Muscle layer of colon (tissue), 2 donors: Measurements from ENCODE around the gene PLEKHG2.

Source experiments
- H3K27ac ChIP-seq: one replicate; pipeline ENCODE4 v1.7.0; 2013; ENCODE audit warnings: low read depth, mild to moderate bottlenecking, low read length, moderate library complexity
- H3K27me3 ChIP-seq, 2 donors: one replicate each; pipeline ENCODE4 v1.7.0; 2013; ENCODE audit warnings: low read length in 2 of 2, mild to moderate bottlenecking in 2 of 2; ENCODE audit not compliant: insufficient read depth in 2 of 2, control insufficient read depth in 1 of 2
- H3K36me3 ChIP-seq: one replicate; pipeline ENCODE4 v1.7.0; 2013; ENCODE audit warnings: mild to moderate bottlenecking, low read length; ENCODE audit not compliant: insufficient read depth
- H3K4me1 ChIP-seq: one replicate; pipeline ENCODE4 v1.7.0; 2013; ENCODE audit warnings: mild to moderate bottlenecking, low read length; ENCODE audit not compliant: insufficient read depth
- H3K4me3 ChIP-seq, 2 donors: one replicate each; pipeline ENCODE4 v1.7.0; 2013; ENCODE audit warnings: low read length in 2 of 2, low read depth in 1 of 2, mild to moderate bottlenecking in 1 of 2, moderate library complexity in 1 of 2
- H3K9ac ChIP-seq: one replicate; pipeline ENCODE4 v1.7.0; 2013; ENCODE audit warnings: low read length
- H3K9me3 ChIP-seq: one replicate; pipeline ENCODE4 v1.7.0; 2013; ENCODE audit warnings: mild to moderate bottlenecking, low read length
- donor health status: abdominal sarcoma.
- donor health status: Adenocarcinoma of cecum.

PLEKHG2 gene

GRCh38 chr19:39470724-39471339 is 58.4 kb downstream of the PLEKHG2 start:
- H3K27ac ChIP-seq: no peak overlapping the region
- no peak overlapping the region for H3K9ac ChIP-seq
- no peaks in the 10 kb centered on the region for H3K9me3 ChIP-seq
- no peaks in the 10 kb centered on the region for H3K27me3 ChIP-seq
- no peaks in the 10 kb centered on the region for H3K4me1 ChIP-seq
- no peak overlapping the region for H3K4me3 ChIP-seq
- peaks cover 94% of the 10 kb centered on the region for H3K36me3 ChIP-seq

GRCh38 chr19:39471756-39472536 is 59.5 kb downstream of the PLEKHG2 start:
- peaks cover 91% of the 10 kb centered on the region for H3K36me3 ChIP-seq
- H3K27me3 ChIP-seq: no peaks in the 10 kb centered on the region
- no peak overlapping the region for H3K27ac ChIP-seq
- no peaks in the 10 kb centered on the region for H3K4me1 ChIP-seq
- H3K9ac ChIP-seq: no peak overlapping the region
- no peaks in the 10 kb centered on the region for H3K9me3 ChIP-seq
- no peak overlapping the region for H3K4me3 ChIP-seq

GRCh38 chr19:39472746-39473442 is 60.4 kb downstream of the PLEKHG2 start:
- no peaks in the 10 kb centered on the region for H3K9me3 ChIP-seq
- H3K4me3 ChIP-seq: no peak overlapping the region
- H3K36me3 ChIP-seq: peaks cover 82% of the 10 kb centered on the region
- no peaks in the 10 kb centered on the region for H3K27me3 ChIP-seq
- H3K4me1 ChIP-seq: no peaks in the 10 kb centered on the region
- no peak overlapping the region for H3K27ac ChIP-seq
- H3K9ac ChIP-seq: no peak overlapping the region

GRCh38 chr19:39473443-39473960 is 61.0 kb downstream of the PLEKHG2 start:
- no peak overlapping the region for H3K4me3 ChIP-seq
- no peak overlapping the region for H3K9ac ChIP-seq
- H3K4me1 ChIP-seq: no peaks in the 10 kb centered on the region
- H3K27me3 ChIP-seq: no peaks in the 10 kb centered on the region
- H3K36me3 ChIP-seq: peaks cover 77% of the 10 kb centered on the region
- H3K27ac ChIP-seq: no peak overlapping the region
- H3K9me3 ChIP-seq: no peaks in the 10 kb centered on the region

- H3K27ac ChIP-seq: no peak overlapping the region
Observed at GRCh38 chr19:39474139-39474620, 61.7 kb downstream of the PLEKHG2 start.

GRCh38 chr19:39475748-39476147 is 63.3 kb downstream of the PLEKHG2 start:
- H3K9ac ChIP-seq: no peak overlapping the region
- peaks cover 54% of the 10 kb centered on the region for H3K36me3 ChIP-seq
- H3K4me1 ChIP-seq: no peaks in the 10 kb centered on the region
- H3K9me3 ChIP-seq: no peaks in the 10 kb centered on the region
- H3K27ac ChIP-seq: no peak overlapping the region
- H3K27me3 ChIP-seq: no peaks in the 10 kb centered on the region
- H3K4me3 ChIP-seq: no peak overlapping the region

More at GRCh38 chr19:39474139-39474620, 61.7 kb downstream of the PLEKHG2 start:
- H3K36me3 ChIP-seq: peaks cover 70% of the 10 kb centered on the region
- H3K27me3 ChIP-seq: no peaks in the 10 kb centered on the region
- no peaks in the 10 kb centered on the region for H3K9me3 ChIP-seq
- H3K4me3 ChIP-seq: no peak overlapping the region
- no peaks in the 10 kb centered on the region for H3K4me1 ChIP-seq
- H3K9ac ChIP-seq: no peak overlapping the region
